ENCODE results near the gene DYNLT5. TPM values are rescaled to one million over a fixed set of nuclear protein-coding genes. Genes with fewer than 3 reads are reported as not detected.
"Not testable (repeated sequence)": the region's sequence is repeated elsewhere in the genome, so short reads cannot be mapped to it uniquely, and the experiment has no call there.

DYNLT5 gene
- total RNA-seq, 1 donor from 2014 or later: 1.7 TPM

DNA sequence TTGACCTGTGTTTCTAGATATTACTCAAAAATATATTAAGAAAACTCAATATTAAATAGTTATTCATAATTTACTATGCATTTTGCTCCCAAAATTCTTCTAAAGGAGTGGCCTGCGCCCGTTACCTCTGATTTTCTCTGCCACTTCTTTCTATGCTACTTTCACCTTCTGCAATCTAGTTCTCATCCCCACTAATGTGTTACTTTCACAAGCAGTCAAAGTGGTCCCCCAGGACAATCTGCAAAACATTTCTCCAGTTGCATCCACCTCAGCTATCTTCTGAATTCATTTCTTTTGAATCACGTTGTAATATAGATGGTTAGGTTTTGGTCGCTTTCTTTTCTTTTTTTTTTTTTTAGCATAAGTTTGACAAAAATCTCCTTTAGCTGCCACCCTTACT lies 35.4 kb downstream of the DYNLT5 start:
- DNase-seq (ENCODE audit: low spot score): no peak

DNA sequence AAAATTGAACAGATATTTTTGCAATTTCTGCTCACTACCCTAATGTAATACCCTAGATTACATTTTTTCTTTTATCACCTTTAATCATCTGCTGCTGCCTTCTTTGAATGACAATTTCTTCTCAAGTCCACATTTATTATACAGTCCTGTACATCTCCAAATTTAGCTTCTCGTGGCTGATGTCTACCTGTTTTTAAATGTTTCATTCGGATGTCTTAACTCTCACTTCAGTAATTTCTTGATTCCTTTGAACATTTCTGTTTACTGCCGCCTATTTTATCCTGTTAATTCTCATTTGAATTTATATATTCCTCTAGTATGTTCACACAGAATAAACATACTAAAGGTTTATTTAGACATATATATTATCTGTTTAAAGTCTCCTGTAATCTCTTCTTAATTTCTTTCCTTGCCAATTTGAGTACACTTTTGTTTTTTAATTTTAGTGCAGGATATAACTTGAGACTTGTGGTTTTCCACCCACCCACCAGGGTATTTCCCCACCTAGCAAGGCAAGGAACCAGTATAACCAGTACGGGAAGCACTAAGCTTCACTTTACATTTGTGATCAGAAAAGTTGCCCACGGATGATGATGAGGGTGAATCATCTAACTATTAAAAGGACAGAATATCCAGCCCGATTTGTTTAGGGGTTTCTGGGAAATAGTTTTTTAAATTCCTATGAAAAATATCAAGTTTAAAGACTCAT lies 36.1 kb downstream of the DYNLT5 start:
- DNase-seq (ENCODE audit: low spot score): no peak

DNA sequence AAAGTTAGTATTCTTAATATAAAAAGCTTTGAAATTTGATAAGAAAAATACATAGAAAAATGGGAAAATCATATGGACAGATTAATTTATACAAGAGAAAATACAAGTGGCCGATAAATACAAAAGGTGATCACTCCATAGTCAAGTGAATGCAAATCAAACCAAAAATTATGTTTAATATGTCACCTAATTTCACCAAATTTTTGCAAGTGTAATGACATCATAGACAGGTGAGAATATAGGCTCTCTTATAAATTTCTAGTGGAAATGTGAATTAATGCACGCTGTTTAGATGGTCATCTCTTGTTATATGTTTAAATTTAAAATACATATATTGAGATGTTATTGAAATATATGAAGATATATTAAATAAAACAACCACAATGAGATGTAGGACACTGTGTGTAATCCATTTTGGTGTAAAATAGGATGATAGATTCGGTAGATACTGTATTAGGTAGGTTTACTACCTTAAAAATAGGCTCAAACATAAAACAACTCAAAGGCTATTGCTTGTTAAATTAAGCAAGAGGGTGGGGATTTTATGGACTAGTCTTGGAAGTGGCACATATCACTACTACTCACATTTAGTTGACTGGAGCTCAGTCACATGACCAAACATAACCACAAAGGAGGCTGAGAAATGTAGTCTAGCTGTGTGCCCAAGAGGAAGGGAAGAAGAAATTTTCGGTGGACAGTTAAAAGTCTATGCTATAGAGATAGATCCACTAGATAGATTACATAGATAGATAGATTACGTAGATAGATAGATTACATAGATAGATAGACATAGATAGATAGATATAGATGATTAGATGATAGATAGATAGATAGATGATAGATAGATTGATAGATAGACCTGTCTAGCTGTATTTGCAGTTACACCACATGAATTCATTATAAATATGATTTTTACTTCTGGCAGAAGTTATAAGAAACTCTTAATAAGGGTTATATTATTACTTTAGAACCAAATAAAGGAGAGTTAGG lies 39.7 kb downstream of the DYNLT5 start:
- no peak for DNase-seq (ENCODE audit: low spot score)

DNA sequence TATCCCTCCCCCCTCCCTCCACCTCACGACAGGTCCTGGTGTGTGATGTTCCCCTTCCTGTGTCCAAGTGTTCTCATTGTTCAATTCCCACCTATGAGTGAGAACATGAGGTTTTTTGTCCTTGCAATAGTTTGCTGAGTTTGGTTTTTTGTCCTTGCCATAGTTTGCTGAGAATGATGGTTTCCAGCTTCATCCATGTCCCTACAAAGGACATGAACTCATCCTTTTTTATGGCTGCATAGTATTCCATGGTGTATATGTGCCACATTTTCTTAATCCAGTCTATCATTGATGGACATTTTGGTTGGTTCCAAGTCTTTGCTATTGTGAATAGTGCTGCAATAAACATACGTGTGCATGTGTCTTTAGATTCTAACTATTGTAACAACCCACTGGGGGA lies 43.6 kb downstream of the DYNLT5 start:
- DNase-seq (ENCODE audit: low spot score): not testable (repeated sequence)

DNA sequence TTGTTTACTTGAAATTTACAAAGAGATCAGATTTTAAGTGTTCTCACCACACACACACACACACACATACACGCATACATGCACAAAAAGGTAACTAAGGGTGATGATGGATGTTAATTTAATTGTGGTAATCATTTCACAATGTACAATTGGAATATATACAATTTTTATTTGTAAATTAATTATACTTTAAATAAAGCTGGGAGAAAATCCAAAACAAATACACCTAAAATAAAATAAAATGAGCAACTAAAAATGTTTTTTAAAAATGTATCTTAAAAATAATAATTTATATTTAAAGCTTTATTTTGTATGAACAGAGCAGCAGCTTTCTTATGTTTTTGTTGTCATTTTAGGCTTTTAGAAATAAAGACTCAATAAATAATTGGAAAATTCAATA lies 57.0 kb downstream of the DYNLT5 start:
- no peak for DNase-seq (ENCODE audit: low spot score)

DNA sequence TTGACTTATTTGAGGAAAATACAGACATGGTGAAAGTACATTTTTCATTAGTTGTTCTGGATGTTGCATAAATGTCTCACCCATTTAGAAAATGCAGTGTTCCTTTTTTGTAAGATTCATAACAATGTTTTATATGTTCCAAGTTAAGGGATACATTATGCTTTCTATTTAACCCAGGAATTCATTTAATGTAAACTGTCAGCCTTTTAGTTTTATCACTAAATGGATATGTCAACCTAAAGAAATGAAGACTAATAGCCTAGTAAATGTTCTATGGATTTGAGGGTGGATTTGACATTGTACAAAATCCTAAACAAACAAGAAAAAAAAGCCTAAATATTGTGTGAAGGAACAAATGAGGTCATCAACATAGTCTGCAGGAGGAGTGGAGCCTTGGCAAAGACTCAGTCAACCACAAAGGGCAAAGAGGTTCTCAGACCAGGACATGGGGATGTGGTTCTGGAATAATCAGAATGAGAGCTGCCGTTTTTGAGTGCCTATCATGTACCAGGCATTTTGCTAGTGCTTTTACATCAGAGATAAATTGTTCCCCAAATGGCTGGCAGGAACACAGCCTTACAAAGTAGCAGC lies 57.6 kb downstream of the DYNLT5 start:
- DNase-seq (ENCODE audit: low spot score): no peak

DNA sequence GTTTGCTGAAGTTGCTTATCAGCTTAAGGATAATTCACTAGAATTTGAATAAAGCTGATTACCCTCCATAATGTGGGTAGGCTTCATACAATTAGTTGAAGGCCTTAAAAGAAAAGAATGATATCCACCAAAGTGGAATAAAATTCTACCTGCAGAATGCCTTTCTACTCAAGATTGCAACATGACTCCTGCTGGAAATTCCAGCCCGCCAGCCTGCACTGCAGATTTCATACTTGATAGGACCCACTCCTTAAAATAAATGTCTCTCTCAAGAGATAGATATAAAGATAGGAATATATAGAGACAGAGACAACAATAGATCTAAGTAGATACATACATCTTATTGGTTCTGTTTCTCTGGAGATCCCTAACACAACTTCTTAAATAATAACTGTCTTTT lies 72.5 kb downstream of the DYNLT5 start:
- no peak for DNase-seq (ENCODE audit: low spot score)

Other genes with a start within 250 kb of the DYNLT5 start
- 4.2 TPM for gene SGIP1, start 218.3 kb upstream of the DYNLT5 start, total RNA-seq
- not detected for gene INSL5, start 48.8 kb downstream of the DYNLT5 start, total RNA-seq
- gene DNAI4, start 172.4 kb downstream of the DYNLT5 start, total RNA-seq: 7.0 TPM
- 33.3 TPM for gene MIER1, start 172.5 kb downstream of the DYNLT5 start, total RNA-seq

Data from mesenteric fat pad (tissue), 1 donor.